HCT116 (cell line): ENCODE data around the gene SLC16A12.

Experiments
- ATF3 ChIP-seq: IDR thresholded peaks from 2 replicates; pipeline ENCODE4 v1.6.1; 2012
- CTCF ChIP-seq, 3 experiments: fragments of 200-600 bp in 1 of 3; sonication (generic) in 1 of 3; IDR thresholded peaks in 2 of 3; conservative IDR thresholded peaks in 1 of 3; 2 replicates each; pipeline ENCODE4 v1.5.1; 2012 to 2017; ENCODE audit warnings: low read depth in 2 of 3, low read length in 2 of 3, antibody characterized with exemption in 1 of 3, borderline replicate concordance in 1 of 3, control low read depth in 1 of 3, mild to moderate bottlenecking in 1 of 3, mixed read lengths in 1 of 3, mixed run types in 1 of 3, moderate library complexity in 1 of 3; ENCODE audit not compliant: insufficient read depth in 1 of 3
- POLR2A ChIP-seq: IDR thresholded peaks from 2 replicates; pipeline ENCODE4 v1.7.0; 2011; ENCODE audit warnings: borderline replicate concordance; ENCODE audit not compliant: insufficient read depth, insufficient read length; ENCODE audit errors: extremely low read depth
- TCF7L2 ChIP-seq: IDR thresholded peaks from 2 replicates; pipeline ENCODE4 v1.7.0; 2011; ENCODE audit warnings: borderline replicate concordance, inconsistent platforms; ENCODE audit not compliant: insufficient read depth, insufficient read length; ENCODE audit errors: extremely low read depth
- TF ChIP-seq, protein P1 (sequence below): IDR thresholded peaks from 2 replicates; pipeline ENCODE4 v1.6.1; 2012

- TF ChIP-seq ATF3 = no peak
- no peak for TF ChIP-seq TCF7L2
- TF ChIP-seq, protein P1, sequence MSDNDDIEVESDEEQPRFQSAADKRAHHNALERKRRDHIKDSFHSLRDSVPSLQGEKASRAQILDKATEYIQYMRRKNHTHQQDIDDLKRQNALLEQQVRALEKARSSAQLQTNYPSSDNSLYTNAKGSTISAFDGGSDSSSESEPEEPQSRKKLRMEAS = no peak
- no peak for TF ChIP-seq POLR2A
- TF ChIP-seq CTCF (IDR thresholded peaks at IDR 0.05 in 2 of 3, conservative IDR thresholded peaks at IDR 0.05 in 1 of 3; ENCODE audit: borderline replicate concordance in 1 of 3, insufficient read depth in 1 of 3, low read depth in 2 of 3, low read length in 2 of 3) = no peak
These were observed 12.9 kb downstream of the SLC16A12 start for GRCh38 chr10:89522463-89522862.
